ENCODE data around the gene DSCAM. TPM values are rescaled to one million over a fixed set of nuclear protein-coding genes. Genes with fewer than 3 reads are reported as not detected.
"Not testable (repeated sequence)": the region's sequence is repeated elsewhere in the genome, so short reads cannot be mapped to it uniquely, and the experiment has no call there.

The DSCAM gene
- total and polyA plus RNA-seq, 10 of the 15 experiments (the other 5 are each of a cell fraction or from before 2014, with no cell fraction given), result not detected

- TF ChIP-seq SMC3 (IDR thresholded peaks at IDR 0.05; ENCODE audit: borderline replicate concordance, low read length) (no peak), POLR2AphosphoS2 (IDR thresholded peaks at IDR 0.05; ENCODE audit: low read depth, low read length) (no peak)
These were observed 805.5 kb downstream of the DSCAM start (continued) for GRCh38 chr21:40041446-40041845.

DNA sequence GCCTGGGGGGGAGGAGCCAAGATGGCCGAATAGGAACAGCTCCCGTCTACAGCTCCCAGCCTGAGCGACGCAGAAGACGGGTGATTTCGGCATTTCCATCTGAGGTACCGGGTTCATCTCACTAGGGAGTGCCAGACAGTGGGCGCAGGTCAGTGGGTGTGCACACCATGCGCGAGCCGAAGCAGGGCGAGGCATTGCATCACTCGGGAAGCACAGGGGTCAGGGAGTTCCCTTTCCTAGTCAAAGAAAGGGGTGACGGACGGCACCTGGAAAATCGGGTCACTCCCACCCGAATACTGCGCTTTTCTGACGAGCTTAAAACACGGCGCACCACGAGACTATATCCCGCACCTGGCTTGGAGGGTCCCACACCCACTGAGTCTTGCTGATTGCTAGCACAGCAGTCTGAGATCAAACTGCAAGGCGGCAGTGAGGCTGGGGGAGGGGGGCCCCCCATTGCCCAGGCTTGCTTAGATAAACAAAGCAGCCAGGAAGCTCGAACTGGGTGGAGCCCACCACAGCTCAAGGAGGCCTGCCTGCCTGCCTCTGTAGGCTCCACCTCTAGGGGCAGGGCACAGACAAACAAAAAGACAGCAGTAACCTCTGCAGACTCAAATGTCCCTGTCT lies 813.7 kb downstream of the DSCAM start:
- FAIRE-seq; BruUV-seq (replicated peaks); H3K36me3 ChIP-seq (ENCODE audit: control insufficient read depth in 2 of 2, insufficient read depth in 2 of 2, low read length in 1 of 2); H3K79me2 ChIP-seq (ENCODE audit: control insufficient read depth, insufficient read depth, low read length); H3K4me2 ChIP-seq (ENCODE audit: control insufficient read depth, insufficient read depth); CTCF ChIA-PET; RAD21 ChIA-PET (ENCODE audit: unreplicated experiment); POLR2A ChIA-PET; H2AFZ ChIP-seq (ENCODE audit: control insufficient read depth, low read depth, low read length); ATAC-seq; H3K4me3 ChIP-seq; H4K20me1 ChIP-seq (ENCODE audit: control insufficient read depth, insufficient read depth); intact Hi-C loops (cut with micrococcal nuclease; ENCODE audit: unreplicated experiment); H3K9ac ChIP-seq (ENCODE audit: control insufficient read depth, insufficient read depth, low read length); H3K27me3 ChIP-seq (replicated peaks in 1 of 2; ENCODE audit: control insufficient read depth in 2 of 2, insufficient read depth in 2 of 2, low read length in 1 of 2); in situ Hi-C loops (cut with MboI); H3K27ac ChIP-seq (ENCODE audit: control insufficient read depth, insufficient read depth); SMC1A ChIA-PET (ENCODE audit: uncharacterized antibody, unreplicated experiment); DNase-seq (ENCODE audit: low read depth, low spot score); H3K4me1 ChIP-seq (ENCODE audit: control insufficient read depth, insufficient read depth, low read length); H3K9me3 ChIP-seq (replicated peaks; ENCODE audit: control insufficient read depth, insufficient read depth, low read length): not testable (repeated sequence)
- 59% methylated on average over 19 of the region's 25 CpGs for WGBS (ENCODE audit: insufficient coverage, insufficient replicate concordance, low lambda C conversion rate, missing lambda C conversion rate)

GRCh38 chr21:40029888-40030287 lies 817.1 kb downstream of the DSCAM start:
- ChIA-PET CTCF (no interaction called here), SMC1A (ENCODE audit: uncharacterized antibody, unreplicated experiment) (no interaction called here), POLR2A (no interaction called here), RAD21 (ENCODE audit: unreplicated experiment) (no interaction called here)
- H3K36me3 ChIP-seq (ENCODE audit: control insufficient read depth in 2 of 2, insufficient read depth in 2 of 2, low read length in 1 of 2), result no peaks in the 10 kb centered on the region
- H3K9ac ChIP-seq (ENCODE audit: control insufficient read depth, insufficient read depth, low read length), result no peak overlapping the region
- no peaks in the 10 kb centered on the region for H3K27me3 ChIP-seq (replicated peaks in 1 of 2; ENCODE audit: control insufficient read depth in 2 of 2, insufficient read depth in 2 of 2, low read length in 1 of 2)
- DNase-seq (ENCODE audit: low read depth, low spot score) (no peak), FAIRE-seq (no peak), ATAC-seq (no peak)
- in situ Hi-C loops (cut with MboI), result no loop called here
- 30% methylated on average over 6 of the region's 6 CpGs for WGBS (ENCODE audit: insufficient coverage, insufficient replicate concordance, low lambda C conversion rate, missing lambda C conversion rate)
- TF ChIP-seq CREM (IDR thresholded peaks at IDR 0.05; ENCODE audit: low read depth), result no peak
- no peak for TF ChIP-seq CHD2 (IDR thresholded peaks at IDR 0.05; ENCODE audit: borderline replicate concordance, low read depth, low read length)
- TF ChIP-seq NFXL1 (IDR thresholded peaks at IDR 0.05; ENCODE audit: borderline replicate concordance), result no peak
- no peak for TF ChIP-seq KLF5 (IDR thresholded peaks at IDR 0.05; ENCODE audit: partially characterized antibody)
- no peak overlapping the region for H3K27ac ChIP-seq (ENCODE audit: control insufficient read depth, insufficient read depth)
- no peak overlapping the region for H3K4me3 ChIP-seq
- no peaks in the 10 kb centered on the region; the same call in 2 of the 3 replicates for H3K9me3 ChIP-seq (replicated peaks; ENCODE audit: control insufficient read depth, insufficient read depth, low read length)
- H2AFZ ChIP-seq (ENCODE audit: control insufficient read depth, low read depth, low read length), result no peak overlapping the region
- no peak overlapping the region for H3K4me2 ChIP-seq (ENCODE audit: control insufficient read depth, insufficient read depth)
- no peaks in the 10 kb centered on the region for H4K20me1 ChIP-seq (ENCODE audit: control insufficient read depth, insufficient read depth)
- no TSS peak for BruUV-seq (replicated peaks)
- intact Hi-C loops (cut with micrococcal nuclease; ENCODE audit: unreplicated experiment), result no loop called here
- no peaks in the 10 kb centered on the region for H3K79me2 ChIP-seq (ENCODE audit: control insufficient read depth, insufficient read depth, low read length)
- no peaks in the 10 kb centered on the region for H3K4me1 ChIP-seq (ENCODE audit: control insufficient read depth, insufficient read depth, low read length)

DNA sequence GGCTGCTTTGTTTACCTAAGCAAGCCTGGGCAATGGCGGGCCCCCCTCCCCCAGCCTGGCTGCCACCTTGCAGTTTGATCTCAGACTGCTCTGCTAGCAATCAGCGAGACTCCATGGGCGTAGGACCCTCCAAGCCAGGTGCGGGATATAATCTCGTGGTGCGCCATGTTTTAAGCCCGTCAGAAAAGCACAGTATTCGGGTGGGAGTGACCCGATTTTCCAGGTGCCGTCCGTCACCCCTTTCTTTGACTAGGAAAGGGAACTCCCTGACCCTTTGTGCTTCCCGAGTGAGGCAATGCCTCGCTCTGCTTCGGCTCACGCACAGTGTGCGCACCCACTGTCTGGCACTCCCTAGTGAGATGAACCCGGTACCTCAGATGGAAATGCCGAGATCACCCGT lies 818.6 kb downstream of the DSCAM start:
- FAIRE-seq; intact Hi-C loops (cut with micrococcal nuclease; ENCODE audit: unreplicated experiment); H3K4me1 ChIP-seq (ENCODE audit: control insufficient read depth, insufficient read depth, low read length); POLR2A ChIA-PET; H3K79me2 ChIP-seq (ENCODE audit: control insufficient read depth, insufficient read depth, low read length); H3K27me3 ChIP-seq (replicated peaks in 1 of 2; ENCODE audit: control insufficient read depth in 2 of 2, insufficient read depth in 2 of 2, low read length in 1 of 2); H3K36me3 ChIP-seq (ENCODE audit: control insufficient read depth in 2 of 2, insufficient read depth in 2 of 2, low read length in 1 of 2); H4K20me1 ChIP-seq (ENCODE audit: control insufficient read depth, insufficient read depth); BruUV-seq (replicated peaks); RAD21 ChIA-PET (ENCODE audit: unreplicated experiment); H2AFZ ChIP-seq (ENCODE audit: control insufficient read depth, low read depth, low read length); in situ Hi-C loops (cut with MboI); H3K4me3 ChIP-seq; H3K9ac ChIP-seq (ENCODE audit: control insufficient read depth, insufficient read depth, low read length); DNase-seq (ENCODE audit: low read depth, low spot score); H3K4me2 ChIP-seq (ENCODE audit: control insufficient read depth, insufficient read depth); ATAC-seq; H3K27ac ChIP-seq (ENCODE audit: control insufficient read depth, insufficient read depth); SMC1A ChIA-PET (ENCODE audit: uncharacterized antibody, unreplicated experiment); CTCF ChIA-PET; H3K9me3 ChIP-seq (replicated peaks; ENCODE audit: control insufficient read depth, insufficient read depth, low read length): not testable (repeated sequence)
- WGBS (ENCODE audit: insufficient coverage, insufficient replicate concordance, low lambda C conversion rate, missing lambda C conversion rate), result 57% methylated on average over 18 of the region's 19 CpGs

All from GM12878 (cell line).